ENCODE data around the gene BRAT1.

The BRAT1 gene

DNA sequence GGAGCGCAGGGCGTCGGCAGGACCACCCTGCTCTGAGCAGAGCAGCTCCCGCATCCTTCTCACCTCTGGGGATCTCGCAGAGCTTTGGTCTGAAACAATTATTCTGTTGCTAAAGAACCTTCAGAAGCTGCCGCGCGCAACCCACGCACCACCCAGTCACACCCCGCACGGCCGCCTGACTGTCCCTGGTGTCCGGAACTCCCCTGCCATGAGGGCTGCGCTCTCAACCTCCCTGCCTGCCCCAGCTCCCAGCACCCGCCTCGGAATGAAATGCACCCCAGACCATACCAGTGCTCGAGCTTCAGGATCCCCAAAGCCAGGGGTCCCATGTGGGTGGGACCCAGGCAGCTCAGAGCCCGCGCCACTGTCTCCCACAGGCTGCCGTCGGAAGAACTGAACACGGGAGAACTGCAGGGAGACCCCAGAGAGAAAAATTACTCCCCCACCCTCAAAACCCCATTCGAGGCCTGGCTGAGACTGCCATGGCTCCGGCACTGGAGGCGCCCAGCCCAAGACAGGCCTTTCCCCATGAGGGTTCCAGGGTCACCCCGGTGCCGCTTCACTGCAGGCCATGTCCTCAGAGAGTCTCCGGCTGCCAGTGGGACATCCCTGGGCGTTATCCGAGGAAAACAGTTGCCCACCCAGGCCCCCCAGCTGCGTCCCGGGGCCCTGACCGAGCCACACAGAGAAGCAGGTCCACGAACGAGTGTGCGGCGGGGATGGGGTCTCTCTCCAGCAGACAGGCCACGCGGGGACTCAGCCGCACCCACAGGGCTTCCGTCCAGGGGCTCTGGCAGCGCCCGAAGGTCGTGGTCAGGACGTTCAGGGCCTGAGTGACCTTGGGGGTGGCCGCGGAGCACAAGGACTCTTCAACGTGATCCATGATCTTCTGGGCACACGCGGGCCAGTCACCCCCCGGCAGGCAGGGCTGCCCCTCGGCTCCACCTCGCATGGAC, 12.1 kb downstream of the BRAT1 start:
- no peaks in the 10 kb centered on the region for H3F3A ChIP-seq (ENCODE audit: insufficient read depth, low read length)
- H3K9me3 ChIP-seq (ENCODE audit: low read length) = no peaks in the 10 kb centered on the region
- H2AFZ ChIP-seq (ENCODE audit: low read length) = no peak overlapping the region
- H3K27me3 ChIP-seq (ENCODE audit: insufficient read depth, low read length) = no peaks in the 10 kb centered on the region
- H3K4me1 ChIP-seq (ENCODE audit: insufficient read depth, low read length, severe bottlenecking) = no peaks in the 10 kb centered on the region
- no peak overlapping the region for H3K9ac ChIP-seq (ENCODE audit: low read length)
- no peak overlapping the region for H3K27ac ChIP-seq (ENCODE audit: low read depth, low read length, poor library complexity, severe bottlenecking)
- no peak overlapping the region for H3K4me2 ChIP-seq (ENCODE audit: low read length)
- no peaks in the 10 kb centered on the region for H3K79me2 ChIP-seq (ENCODE audit: insufficient read depth, low read length)
- TF ChIP-seq EZH2 (IDR thresholded peaks at IDR 0.05; ENCODE audit: borderline replicate concordance, low read length) (no peak), CTCF (IDR thresholded peaks at IDR 0.05; ENCODE audit: low read length) (no peak)
- H3K4me3 ChIP-seq (ENCODE audit: low read depth, low read length, poor library complexity, severe bottlenecking) = no peak overlapping the region
- peaks cover 69% of the 10 kb centered on the region for H3K36me3 ChIP-seq (ENCODE audit: insufficient read depth, low read length)
- H4K20me1 ChIP-seq (ENCODE audit: insufficient read depth, low read length) = no peaks in the 10 kb centered on the region
- H3K9me2 ChIP-seq (ENCODE audit: low read depth, low read length) = no peaks in the 10 kb centered on the region

DNA sequence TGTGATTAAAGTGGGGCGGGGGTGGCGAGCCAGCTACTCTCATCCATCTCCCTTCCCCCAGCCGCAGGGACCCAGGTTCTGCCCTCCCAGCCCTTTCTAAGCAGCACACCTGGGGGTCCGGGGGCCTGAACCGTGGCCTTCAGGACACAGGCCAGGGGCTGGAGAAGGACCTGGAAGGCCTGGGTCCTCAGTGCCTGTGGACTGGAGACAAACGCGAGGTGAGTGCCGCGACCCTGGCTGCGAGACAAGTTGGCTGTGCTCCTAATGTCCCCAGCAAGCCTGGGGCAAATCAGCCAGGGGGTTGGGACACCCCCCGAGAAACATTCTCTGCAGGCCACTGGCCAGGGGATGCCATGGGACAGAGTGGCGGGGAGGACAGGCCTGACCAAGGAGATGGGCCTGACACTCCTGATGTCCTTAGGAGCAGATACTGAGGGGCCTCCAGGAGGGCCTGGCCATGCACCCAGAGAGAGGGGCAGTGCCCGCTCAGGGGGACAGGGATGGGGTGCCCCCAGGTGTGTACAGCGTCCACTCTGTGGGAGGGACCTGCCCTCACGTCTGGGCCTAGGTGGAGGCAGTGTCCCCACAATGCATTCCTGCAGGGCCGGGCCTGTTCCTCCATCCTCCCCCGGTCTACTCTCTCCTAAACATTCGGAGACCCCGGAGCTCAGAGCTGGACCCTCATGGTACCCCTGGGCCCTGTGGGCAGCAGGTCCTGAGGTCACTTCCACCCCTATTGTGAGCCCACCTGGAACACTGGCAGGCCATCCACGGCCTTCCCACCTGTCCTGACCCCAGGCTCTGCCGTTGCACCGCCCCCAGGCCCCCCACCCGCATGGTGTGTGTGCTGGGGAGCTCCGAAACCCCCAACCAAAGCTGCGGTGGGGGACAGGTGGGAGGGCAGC, 13.1 kb downstream of the BRAT1 start:
- no peaks in the 10 kb centered on the region for H3F3A ChIP-seq (ENCODE audit: insufficient read depth, low read length)
- H3K36me3 ChIP-seq (ENCODE audit: insufficient read depth, low read length) = peaks cover 67% of the 10 kb centered on the region
- H3K4me3 ChIP-seq (ENCODE audit: low read depth, low read length, poor library complexity, severe bottlenecking) = no peak overlapping the region
- no peak overlapping the region for H2AFZ ChIP-seq (ENCODE audit: low read length)
- no peak overlapping the region for H3K4me2 ChIP-seq (ENCODE audit: low read length)
- H3K9me3 ChIP-seq (ENCODE audit: low read length) = no peaks in the 10 kb centered on the region
- no peaks in the 10 kb centered on the region for H3K79me2 ChIP-seq (ENCODE audit: insufficient read depth, low read length)
- H3K4me1 ChIP-seq (ENCODE audit: insufficient read depth, low read length, severe bottlenecking) = no peaks in the 10 kb centered on the region
- no peak overlapping the region for H3K27ac ChIP-seq (ENCODE audit: low read depth, low read length, poor library complexity, severe bottlenecking)
- no peak overlapping the region for H3K9ac ChIP-seq (ENCODE audit: low read length)
- H4K20me1 ChIP-seq (ENCODE audit: insufficient read depth, low read length) = no peaks in the 10 kb centered on the region
- no peaks in the 10 kb centered on the region for H3K9me2 ChIP-seq (ENCODE audit: low read depth, low read length)
- no peaks in the 10 kb centered on the region for H3K27me3 ChIP-seq (ENCODE audit: insufficient read depth, low read length)
- TF ChIP-seq CTCF (IDR thresholded peaks at IDR 0.05; ENCODE audit: low read length) (no peak), EZH2 (IDR thresholded peaks at IDR 0.05; ENCODE audit: borderline replicate concordance, low read length) (no peak)

DNA sequence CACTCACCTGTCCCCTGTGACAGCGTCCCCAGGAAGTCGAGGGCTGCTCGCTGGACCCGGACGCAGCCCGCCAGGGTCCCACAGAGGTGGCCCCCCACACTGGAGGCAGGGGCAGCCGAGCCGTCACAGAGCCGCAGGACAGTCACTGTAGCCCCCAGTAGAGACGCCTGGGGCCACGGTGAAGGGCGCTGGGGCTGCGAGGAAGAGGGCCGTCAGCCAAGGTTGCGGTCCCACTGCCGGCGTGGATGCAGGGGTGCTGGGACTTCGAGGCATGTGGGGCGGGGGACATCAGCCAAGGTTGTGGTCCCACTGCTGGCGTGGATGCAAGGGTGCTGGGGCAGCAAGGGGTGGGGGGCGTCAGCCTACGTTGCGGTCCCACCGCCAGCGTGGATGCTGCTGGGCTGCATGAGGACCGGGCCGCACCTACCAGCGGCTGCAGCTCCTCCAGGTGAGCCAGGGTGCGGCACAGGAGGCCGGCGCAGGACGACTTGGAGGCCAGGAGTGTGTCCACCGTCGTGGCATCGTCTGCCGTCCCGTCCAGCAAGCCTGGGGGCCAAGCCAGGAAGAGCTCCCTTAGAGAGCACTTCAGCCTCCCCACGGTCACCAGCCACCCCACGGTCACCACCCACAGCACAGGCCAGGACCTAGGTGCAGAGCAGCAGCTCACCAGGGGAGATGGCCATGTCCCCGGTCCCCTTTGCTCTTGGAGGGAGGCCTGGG, 13.9 kb downstream of the BRAT1 start:
- Histone ChIP-seq H3K27ac (ENCODE audit: low read depth, low read length, poor library complexity, severe bottlenecking) (no peak overlapping the region), H3K36me3 (ENCODE audit: insufficient read depth, low read length) (peaks cover 62% of the 10 kb centered on the region), H4K20me1 (ENCODE audit: insufficient read depth, low read length) (no peaks in the 10 kb centered on the region), H3F3A (ENCODE audit: insufficient read depth, low read length) (no peaks in the 10 kb centered on the region), H2AFZ (ENCODE audit: low read length) (no peak overlapping the region), H3K4me3 (ENCODE audit: low read depth, low read length, poor library complexity, severe bottlenecking) (no peak overlapping the region), H3K27me3 (ENCODE audit: insufficient read depth, low read length) (no peaks in the 10 kb centered on the region), H3K9ac (ENCODE audit: low read length) (no peak overlapping the region), H3K9me3 (ENCODE audit: low read length) (no peaks in the 10 kb centered on the region), H3K4me2 (ENCODE audit: low read length) (no peak overlapping the region), H3K9me2 (ENCODE audit: low read depth, low read length) (no peaks in the 10 kb centered on the region), H3K4me1 (ENCODE audit: insufficient read depth, low read length, severe bottlenecking) (no peaks in the 10 kb centered on the region), H3K79me2 (ENCODE audit: insufficient read depth, low read length) (no peaks in the 10 kb centered on the region)
- TF ChIP-seq EZH2 (IDR thresholded peaks at IDR 0.05; ENCODE audit: borderline replicate concordance, low read length) = no peak
- TF ChIP-seq CTCF (IDR thresholded peaks at IDR 0.05; ENCODE audit: low read length) = no peak
